K562 (cell line): ENCODE results near the gene WWOX. TPM values are rescaled to one million over a fixed set of nuclear protein-coding genes. Genes with fewer than 3 reads are reported as not detected.

Experiments used
- POU5F1 ChIP-seq: fragments of 150-350 bp; IDR thresholded peaks from 2 replicates; pipeline ENCODE4 v1.6.1; 2014; ENCODE audit warnings: borderline replicate concordance, low read length, low read depth, mild to moderate bottlenecking; ENCODE audit not compliant: partially characterized antibody
- polyA plus RNA-seq, 8 experiments: library from polyadenylated mRNA; depleted of rRNA in 4 of 8; stranded (reverse) in 5 of 8; unstranded in 3 of 8; fragments of >200 nt; fragmentation: Nextera tagmentation in 2 of 8; fragmentation: Illumina TruSeq in 1 of 8; extraction: Ambion mirVana in 2 of 8; extraction: Trizol in 1 of 8; gene quantifications; 2 replicates each; pipeline versions ENCODE4 v1.2.1 to v1.2.3, GENCODE V29; 2011 to 2014; ENCODE audit warnings: inconsistent platforms in 1 of 8, missing spikeins in 1 of 8
- total RNA-seq, 7 experiments: library from RNA; depleted of rRNA in 6 of 7; stranded (reverse); fragments of >200 nt in 6 of 7; fragmentation: Illumina TruSeq in 2 of 7; extraction: Trizol in 2 of 7; gene quantifications; 2 replicates each; pipeline versions ENCODE4 v1.2.1 to v1.2.3, GENCODE V29; 2011 to 2021; ENCODE audit warnings: low replicate concordance in 1 of 7
- TF ChIP-seq, protein P1 (sequence below), 2 experiments: fragments of 450-650 bp; IDR thresholded peaks; 2 replicates each; pipeline ENCODE4 v1.6.1; 2016; ENCODE audit warnings: mild to moderate bottlenecking in 2 of 2, borderline replicate concordance in 1 of 2, low read depth in 1 of 2, moderate library complexity in 1 of 2
- TF ChIP-seq, protein P2 (sequence below): conservative IDR thresholded peaks from 2 replicates; pipeline ENCODE4 v1.6.1; 2011; ENCODE audit warnings: low read depth, mild to moderate bottlenecking, low read length; ENCODE audit not compliant: control insufficient read depth

The WWOX gene
- total and polyA plus RNA-seq, 9 of the 15 experiments (the other 6 are each of a cell fraction or from before 2014, with no cell fraction given): 1.6 to 22.7 (median 8.1) TPM

DNA sequence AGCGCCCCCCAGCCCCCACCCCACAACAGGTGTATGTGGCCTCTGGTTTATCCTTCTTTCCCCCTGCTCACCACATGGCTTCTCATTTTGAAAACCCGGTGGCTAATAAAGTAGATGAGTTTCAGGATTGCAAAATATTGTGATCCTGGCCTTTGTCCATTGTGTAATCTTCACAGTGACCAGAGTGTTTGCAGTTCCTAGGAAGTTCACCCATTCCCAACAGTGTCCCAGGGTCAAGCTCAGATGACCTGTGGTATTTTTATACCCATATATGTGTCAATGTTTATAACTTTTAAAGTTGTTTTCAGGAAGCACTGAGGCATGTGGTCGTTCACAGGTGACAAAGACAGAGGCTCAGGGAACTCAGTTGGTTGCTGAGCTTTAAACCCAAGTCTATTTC, 721.9 kb downstream of the WWOX start (continued):
- TF ChIP-seq, protein P1, sequence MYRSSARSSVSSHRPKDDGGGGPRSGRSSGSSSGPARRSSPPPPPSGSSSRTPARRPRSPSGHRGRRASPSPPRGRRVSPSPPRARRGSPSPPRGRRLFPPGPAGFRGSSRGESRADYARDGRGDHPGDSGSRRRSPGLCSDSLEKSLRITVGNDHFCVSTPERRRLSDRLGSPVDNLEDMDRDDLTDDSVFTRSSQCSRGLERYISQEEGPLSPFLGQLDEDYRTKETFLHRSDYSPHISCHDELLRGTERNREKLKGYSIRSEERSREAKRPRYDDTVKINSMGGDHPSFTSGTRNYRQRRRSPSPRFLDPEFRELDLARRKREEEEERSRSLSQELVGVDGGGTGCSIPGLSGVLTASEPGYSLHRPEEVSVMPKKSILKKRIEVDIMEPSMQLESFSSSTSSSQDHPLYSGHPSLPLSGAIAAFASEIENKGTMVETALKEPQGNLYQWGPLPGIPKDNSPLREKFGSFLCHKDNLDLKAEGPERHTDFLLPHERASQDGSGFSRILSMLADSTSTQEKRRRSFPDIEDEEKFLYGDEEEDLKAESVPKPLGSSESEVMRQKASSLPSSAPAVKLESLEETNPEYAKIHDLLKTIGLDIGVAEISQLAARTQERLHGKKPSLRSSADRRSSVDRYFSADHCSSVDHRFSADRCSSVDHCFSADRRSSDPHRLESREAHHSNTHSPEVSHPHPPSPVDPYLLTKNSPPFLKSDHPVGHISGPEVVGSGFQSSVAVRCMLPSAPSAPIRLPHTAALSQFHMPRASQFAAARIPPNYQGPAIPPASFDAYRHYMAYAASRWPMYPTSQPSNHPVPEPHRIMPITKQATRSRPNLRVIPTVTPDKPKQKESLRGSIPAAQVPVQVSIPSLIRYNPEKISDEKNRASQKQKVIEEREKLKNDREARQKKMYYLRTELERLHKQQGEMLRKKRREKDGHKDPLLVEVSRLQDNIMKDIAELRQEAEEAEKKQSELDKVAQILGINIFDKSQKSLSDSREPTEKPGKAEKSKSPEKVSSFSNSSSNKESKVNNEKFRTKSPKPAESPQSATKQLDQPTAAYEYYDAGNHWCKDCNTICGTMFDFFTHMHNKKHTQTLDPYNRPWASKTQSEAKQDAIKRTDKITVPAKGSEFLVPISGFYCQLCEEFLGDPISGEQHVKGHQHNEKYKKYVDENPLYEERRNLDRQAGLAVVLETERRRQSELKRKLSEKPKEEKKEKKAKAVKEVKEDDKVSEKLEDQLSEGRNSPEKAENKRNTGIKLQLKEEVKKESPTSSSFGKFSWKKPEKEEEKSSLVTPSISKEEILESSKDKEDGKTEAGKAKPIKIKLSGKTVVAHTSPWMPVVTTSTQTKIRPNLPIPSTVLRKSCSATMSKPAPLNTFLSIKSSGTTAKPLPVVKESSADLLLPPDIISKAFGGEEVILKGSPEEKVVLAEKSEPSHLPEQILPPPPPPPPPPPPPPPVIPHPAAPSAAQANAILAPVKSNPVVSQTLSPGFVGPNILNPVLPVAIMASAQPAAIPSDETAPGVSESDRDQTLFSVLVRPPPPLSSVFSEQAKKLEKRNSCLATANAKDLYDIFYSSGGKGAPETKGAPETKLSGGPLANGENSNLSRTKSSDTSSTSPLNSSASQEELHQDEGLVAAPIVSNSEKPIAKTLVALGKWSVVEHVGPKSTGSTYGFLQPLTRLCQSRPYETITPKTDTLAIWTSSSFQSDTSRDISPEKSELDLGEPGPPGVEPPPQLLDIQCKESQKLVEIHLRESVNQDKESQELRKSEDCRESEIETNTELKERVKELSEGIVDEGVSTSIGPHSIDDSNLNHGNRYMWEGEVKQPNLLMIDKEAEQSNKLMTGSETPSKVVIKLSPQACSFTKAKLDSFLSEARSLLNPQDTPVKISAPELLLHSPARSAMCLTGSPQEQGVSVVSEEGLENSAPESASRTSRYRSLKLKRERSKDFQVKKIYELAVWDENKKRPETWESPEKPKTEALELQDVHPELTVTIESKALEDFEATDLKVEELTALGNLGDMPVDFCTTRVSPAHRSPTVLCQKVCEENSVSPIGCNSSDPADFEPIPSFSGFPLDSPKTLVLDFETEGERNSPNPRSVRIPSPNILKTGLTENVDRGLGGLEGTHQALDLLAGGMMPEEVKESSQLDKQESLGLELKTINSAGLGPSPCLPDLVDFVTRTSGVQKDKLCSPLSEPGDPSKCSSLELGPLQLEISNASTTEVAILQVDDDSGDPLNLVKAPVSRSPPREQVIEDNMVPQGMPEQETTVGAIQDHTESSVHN (IDR thresholded peaks at IDR 0.05; ENCODE audit: borderline replicate concordance in 1 of 2, low read depth in 1 of 2): no peak
- TF ChIP-seq, protein P2, sequence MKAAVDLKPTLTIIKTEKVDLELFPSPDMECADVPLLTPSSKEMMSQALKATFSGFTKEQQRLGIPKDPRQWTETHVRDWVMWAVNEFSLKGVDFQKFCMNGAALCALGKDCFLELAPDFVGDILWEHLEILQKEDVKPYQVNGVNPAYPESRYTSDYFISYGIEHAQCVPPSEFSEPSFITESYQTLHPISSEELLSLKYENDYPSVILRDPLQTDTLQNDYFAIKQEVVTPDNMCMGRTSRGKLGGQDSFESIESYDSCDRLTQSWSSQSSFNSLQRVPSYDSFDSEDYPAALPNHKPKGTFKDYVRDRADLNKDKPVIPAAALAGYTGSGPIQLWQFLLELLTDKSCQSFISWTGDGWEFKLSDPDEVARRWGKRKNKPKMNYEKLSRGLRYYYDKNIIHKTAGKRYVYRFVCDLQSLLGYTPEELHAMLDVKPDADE: no peak
- TF ChIP-seq POU5F1: no peak
